Measurements from ENCODE around the gene ZG16B.

Gene ZG16B

GRCh38 chr16:2822496-2822895, 7.6 kb upstream of the ZG16B start:
- Histone ChIP-seq H3K27me3 (peaks cover 0 to 57% of the 10 kb centered on the region in 2 donors), H3K9me3 (no peaks in the 10 kb centered on the region), H3K4me3 (no peak overlapping the region), H3K4me1 (no peaks in the 10 kb centered on the region), H3K27ac (no peak overlapping the region), H3K36me3 (no peaks in the 10 kb centered on the region)
- DNase-seq: no peak
- intact Hi-C loops (cut with DNase I; ENCODE audit: low total_unique reads): no loop called here
- TF ChIP-seq CTCF (IDR thresholded peaks at IDR 0.05): no peak

- Histone ChIP-seq H3K9me3 (no peaks in the 10 kb centered on the region), H3K27me3 (peaks cover 0 to 56% of the 10 kb centered on the region in 2 donors), H3K4me1 (peaks cover 0 to 2% (median 0%) of the 10 kb centered on the region in 4 donors), H3K27ac (no peak overlapping the region), H3K36me3 (no peaks in the 10 kb centered on the region), H3K4me3 (no peak overlapping the region)
- intact Hi-C loops (cut with DNase I; ENCODE audit: low total_unique reads): no loop called here
- peak; percentile 7 to 32 for DNase-seq
- no peak for TF ChIP-seq CTCF (IDR thresholded peaks at IDR 0.05)
These were observed 5.5 kb upstream of the ZG16B start for GRCh38 chr16:2824626-2825025.

GRCh38 chr16:2825049-2825742, 4.9 kb upstream of the ZG16B start:
- DNase-seq: peak; percentile 11 to 53
- intact Hi-C loops (cut with DNase I; ENCODE audit: low total_unique reads): no loop called here
- no peak for TF ChIP-seq CTCF (IDR thresholded peaks at IDR 0.05)
- Histone ChIP-seq H3K4me3 (no peak overlapping the region), H3K4me1 (peaks cover 0 to 2% (median 0%) of the 10 kb centered on the region in 4 donors), H3K27me3 (peaks cover 0 to 56% of the 10 kb centered on the region in 2 donors), H3K27ac (no peak overlapping the region), H3K9me3 (no peaks in the 10 kb centered on the region), H3K36me3 (no peaks in the 10 kb centered on the region)

- peaks cover 0 to 2% (median 0%) of the 10 kb centered on the region in 4 donors for H3K4me1 ChIP-seq
- H3K27ac ChIP-seq: no peak overlapping the region
- H3K27me3 ChIP-seq: peaks cover 0 to 57% of the 10 kb centered on the region in 2 donors
- H3K4me3 ChIP-seq: no peak overlapping the region
- no peak for TF ChIP-seq CTCF (IDR thresholded peaks at IDR 0.05)
- DNase-seq: peak; percentile 16 to 47
- H3K36me3 ChIP-seq: no peaks in the 10 kb centered on the region
- intact Hi-C loops (cut with DNase I; ENCODE audit: low total_unique reads): no loop called here
- H3K9me3 ChIP-seq: no peaks in the 10 kb centered on the region
These were observed 4.2 kb upstream of the ZG16B start for GRCh38 chr16:2825906-2826305.

- peak in 1 of 2 donors; percentile 54 for DNase-seq
- H3K9me3 ChIP-seq: no peaks in the 10 kb centered on the region
- H3K4me3 ChIP-seq: no peak overlapping the region
- H3K36me3 ChIP-seq: no peaks in the 10 kb centered on the region
- intact Hi-C loops (cut with DNase I; ENCODE audit: low total_unique reads): no loop called here
- peaks cover 0 to 2% (median 0%) of the 10 kb centered on the region in 4 donors for H3K4me1 ChIP-seq
- peaks cover 0 to 61% of the 10 kb centered on the region in 2 donors for H3K27me3 ChIP-seq
- no peak overlapping the region for H3K27ac ChIP-seq
- TF ChIP-seq CTCF (IDR thresholded peaks at IDR 0.05): no peak
These were observed 3.3 kb upstream of the ZG16B start for GRCh38 chr16:2826591-2827373.
